ENCODE measurements around the gene LIFR. TPM values are rescaled to one million over a fixed set of nuclear protein-coding genes. Genes with fewer than 3 reads are reported as not detected.

LIFR gene
- total RNA-seq, 1 experiment from 2014 or later, result 7.8 TPM

GRCh38 chr5:38465061-38465460 lies 91.4 kb downstream of the LIFR start:
- Histone ChIP-seq H2BK5ac (ENCODE audit: insufficient read length, low read length) (no peak overlapping the region), H3K4ac (ENCODE audit: low read depth, low read length) (no peak overlapping the region), H3K27ac (ENCODE audit: insufficient read length, low read depth, low read length) (no peak overlapping the region), H3K14ac (ENCODE audit: insufficient read depth, low read length) (no peak overlapping the region), H3K23ac (ENCODE audit: insufficient read length, low read depth, low read length) (no peak overlapping the region), H2BK20ac (ENCODE audit: low read depth, low read length, poor library complexity, severe bottlenecking) (no peak overlapping the region), H2AFZ (ENCODE audit: low read length) (no peak overlapping the region), H4K8ac (replicated peaks; ENCODE audit: insufficient read length, low read depth, low read length) (no peak overlapping the region), H3K4me2 (ENCODE audit: insufficient read depth, insufficient read length, low read length) (no peak overlapping the region), H3K56ac (ENCODE audit: insufficient read length, low read depth, low read length) (no peak overlapping the region), H3K79me1 (ENCODE audit: insufficient read depth, low read depth, low read length, poor library complexity, severe bottlenecking) (no peaks in the 10 kb centered on the region), H3K9me3 (ENCODE audit: control insufficient read depth, low read depth, low read length) (no peaks in the 10 kb centered on the region), H3K79me2 (ENCODE audit: insufficient read depth, low read length) (no peaks in the 10 kb centered on the region), H2AK5ac (ENCODE audit: insufficient read length, low read length) (no peak overlapping the region), H4K5ac (ENCODE audit: insufficient read length, low read depth, low read length) (no peak overlapping the region), H3K9ac (ENCODE audit: extremely low read depth, insufficient read length, low read length) (no peak overlapping the region), H4K91ac (ENCODE audit: insufficient read length, low read depth, low read length) (no peak overlapping the region), H2BK120ac (ENCODE audit: low read depth, low read length, poor library complexity, severe bottlenecking) (no peak overlapping the region), H3K18ac (ENCODE audit: insufficient read length, low read depth, low read length) (no peak overlapping the region), H3T11ph (ENCODE audit: low read length) (no peak overlapping the region), H3K4me1 (ENCODE audit: insufficient read depth, low read length) (no peaks in the 10 kb centered on the region), H3K27me3 (ENCODE audit: insufficient read depth, low read length) (no peaks in the 10 kb centered on the region), H2BK15ac (ENCODE audit: low read depth, low read length) (no peak overlapping the region), H4K20me1 (ENCODE audit: control insufficient read depth, insufficient read depth, insufficient read length) (no peaks in the 10 kb centered on the region), H3K23me2 (ENCODE audit: insufficient read length, low read depth, low read length, poor library complexity, severe bottlenecking) (no peaks in the 10 kb centered on the region), H2BK12ac (ENCODE audit: insufficient read length, low read depth, low read length) (no peak overlapping the region)
- Mint-ChIP-seq H3K36me3 (ENCODE audit: insufficient read depth in 1 of 3, low read depth in 3 of 3) (no peaks in the 10 kb centered on the region; a peak in 1 of 7 replicates), H3K9me3 (no peaks in the 10 kb centered on the region), H3K4me1 (peaks cover 15 to 21% of the 10 kb centered on the region in 2 experiments), H3K4me3 (no peak overlapping the region), H3K27me3 (ENCODE audit: low read depth) (peaks cover 2% of the 10 kb centered on the region; the same call in 1 of the 2 replicates), H3K27ac (no peak overlapping the region)
- no CpG with 5 or more reads among the region's 2 CpGs for WGBS (ENCODE audit: extremely low coverage, insufficient read length, low lambda C conversion rate)
- TF ChIP-seq, protein P1, sequence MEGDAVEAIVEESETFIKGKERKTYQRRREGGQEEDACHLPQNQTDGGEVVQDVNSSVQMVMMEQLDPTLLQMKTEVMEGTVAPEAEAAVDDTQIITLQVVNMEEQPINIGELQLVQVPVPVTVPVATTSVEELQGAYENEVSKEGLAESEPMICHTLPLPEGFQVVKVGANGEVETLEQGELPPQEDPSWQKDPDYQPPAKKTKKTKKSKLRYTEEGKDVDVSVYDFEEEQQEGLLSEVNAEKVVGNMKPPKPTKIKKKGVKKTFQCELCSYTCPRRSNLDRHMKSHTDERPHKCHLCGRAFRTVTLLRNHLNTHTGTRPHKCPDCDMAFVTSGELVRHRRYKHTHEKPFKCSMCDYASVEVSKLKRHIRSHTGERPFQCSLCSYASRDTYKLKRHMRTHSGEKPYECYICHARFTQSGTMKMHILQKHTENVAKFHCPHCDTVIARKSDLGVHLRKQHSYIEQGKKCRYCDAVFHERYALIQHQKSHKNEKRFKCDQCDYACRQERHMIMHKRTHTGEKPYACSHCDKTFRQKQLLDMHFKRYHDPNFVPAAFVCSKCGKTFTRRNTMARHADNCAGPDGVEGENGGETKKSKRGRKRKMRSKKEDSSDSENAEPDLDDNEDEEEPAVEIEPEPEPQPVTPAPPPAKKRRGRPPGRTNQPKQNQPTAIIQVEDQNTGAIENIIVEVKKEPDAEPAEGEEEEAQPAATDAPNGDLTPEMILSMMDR (conservative IDR thresholded peaks at IDR 0.05), result no peak
- DNase-seq, result no peak

All from H9 (cell line).